A549 (cell line): ENCODE results near the gene LOC128125822.
"Not testable (repeated sequence)": the region's sequence is repeated elsewhere in the genome, so short reads cannot be mapped to it uniquely, and the experiment has no call there.

Experiments used
- CTCF ChIP-seq: fragments of >200 bp; sonication (Bioruptor Twin); formaldehyde crosslinking; IDR thresholded peaks from 3 replicates; pipeline ENCODE4 v1.5.1; 2016
- GATA3 ChIP-seq: IDR thresholded peaks from 2 replicates; pipeline ENCODE4 v1.6.1; 2012; ENCODE audit warnings: borderline replicate concordance

- not testable (repeated sequence) for TF ChIP-seq GATA3, CTCF
These were observed 13.4 kb downstream of the LOC128125822 start for GRCh38 chr6:63585652-63586051.
